HL-60/S4 treated with retinoic acid at 250 ng/mL for 4 days and 3 days (cell line): ENCODE data around the gene GATA2.

Source experiments
- in situ Hi-C: fragments of 300-500 bp; cut with MboI; formaldehyde crosslinking; loops from 2 replicates; pipeline ENCODE4 v1.7.0; 2022; ENCODE audit warnings: low sequenced_read_pairs

GATA2 gene

DNA sequence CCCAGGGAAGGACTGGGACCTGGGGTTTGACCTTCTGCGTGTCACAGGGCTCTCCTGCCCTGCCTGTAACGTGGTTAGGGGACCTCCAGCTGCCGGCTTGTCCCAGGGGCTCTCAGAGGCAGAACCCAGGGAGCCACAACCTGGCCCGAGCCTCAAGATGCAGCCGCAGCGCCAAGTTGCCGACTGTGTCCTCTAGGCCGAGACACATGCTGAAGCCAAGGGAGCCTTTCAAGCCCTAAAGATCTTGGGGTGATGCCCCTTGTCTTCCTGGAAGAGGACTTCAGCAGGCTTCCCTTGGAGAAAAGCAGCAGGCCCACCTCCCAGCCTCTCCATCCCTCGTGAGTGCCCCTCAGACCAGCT, 33.6 kb downstream of the GATA2 start:
- in situ Hi-C loops = no loop called here

DNA sequence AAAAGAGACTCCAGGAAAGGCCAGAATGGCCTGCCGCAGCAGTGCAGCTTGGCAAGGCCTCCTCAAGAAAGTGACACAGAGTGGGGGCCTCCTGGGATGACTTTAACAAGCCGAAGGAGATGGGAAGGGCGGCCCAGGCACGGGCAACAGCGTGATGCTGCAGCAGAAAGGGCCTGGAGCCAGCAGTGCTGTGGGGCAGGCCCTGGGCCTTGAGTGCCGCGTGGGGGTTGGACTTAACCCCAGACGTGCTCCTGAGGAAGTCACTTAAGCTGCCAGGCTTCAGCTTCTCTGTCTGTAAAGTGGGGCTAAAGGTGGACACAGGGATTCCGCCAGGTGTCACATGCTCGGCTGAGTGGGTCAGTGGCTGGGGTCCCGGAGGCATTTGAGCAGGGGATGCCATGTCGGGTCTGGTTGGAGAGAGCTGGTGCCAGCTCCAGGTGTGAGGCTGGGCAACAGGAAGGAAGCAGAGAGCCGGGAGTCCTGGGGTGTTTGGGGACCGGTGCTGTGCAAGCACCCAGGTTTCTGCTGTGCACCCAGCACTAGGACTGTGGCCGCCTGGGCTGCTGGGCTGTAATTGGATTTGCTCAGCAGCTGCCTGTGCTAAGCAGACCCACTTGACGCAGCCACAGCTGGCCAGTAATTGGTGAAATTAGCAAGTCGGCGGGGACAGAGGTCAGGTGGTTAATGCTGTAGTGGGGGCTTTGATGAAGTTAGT, 34.1 kb downstream of the GATA2 start:
- in situ Hi-C loops = no loop called here

DNA sequence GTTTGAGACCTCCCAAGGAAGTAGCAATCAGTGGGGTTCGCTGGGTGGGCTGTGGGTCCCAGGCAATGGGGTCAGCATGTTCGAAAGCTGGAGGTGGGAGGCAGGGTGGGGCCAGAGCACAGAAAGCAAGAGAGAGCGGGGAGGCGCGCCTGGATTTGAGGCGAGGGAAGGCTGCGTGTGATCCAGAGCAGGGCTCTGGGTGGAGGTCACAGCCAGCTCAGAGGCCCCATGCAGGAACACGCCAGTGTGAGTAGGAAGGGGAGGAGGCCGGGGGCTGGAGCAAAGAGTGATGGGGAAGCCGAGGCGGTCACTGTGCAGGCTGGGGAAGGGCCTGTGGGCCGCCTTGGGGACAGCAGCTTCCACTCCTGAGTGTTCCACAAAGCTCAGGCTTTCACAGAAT, 35.1 kb downstream of the GATA2 start:
- in situ Hi-C loops = no loop called here

DNA sequence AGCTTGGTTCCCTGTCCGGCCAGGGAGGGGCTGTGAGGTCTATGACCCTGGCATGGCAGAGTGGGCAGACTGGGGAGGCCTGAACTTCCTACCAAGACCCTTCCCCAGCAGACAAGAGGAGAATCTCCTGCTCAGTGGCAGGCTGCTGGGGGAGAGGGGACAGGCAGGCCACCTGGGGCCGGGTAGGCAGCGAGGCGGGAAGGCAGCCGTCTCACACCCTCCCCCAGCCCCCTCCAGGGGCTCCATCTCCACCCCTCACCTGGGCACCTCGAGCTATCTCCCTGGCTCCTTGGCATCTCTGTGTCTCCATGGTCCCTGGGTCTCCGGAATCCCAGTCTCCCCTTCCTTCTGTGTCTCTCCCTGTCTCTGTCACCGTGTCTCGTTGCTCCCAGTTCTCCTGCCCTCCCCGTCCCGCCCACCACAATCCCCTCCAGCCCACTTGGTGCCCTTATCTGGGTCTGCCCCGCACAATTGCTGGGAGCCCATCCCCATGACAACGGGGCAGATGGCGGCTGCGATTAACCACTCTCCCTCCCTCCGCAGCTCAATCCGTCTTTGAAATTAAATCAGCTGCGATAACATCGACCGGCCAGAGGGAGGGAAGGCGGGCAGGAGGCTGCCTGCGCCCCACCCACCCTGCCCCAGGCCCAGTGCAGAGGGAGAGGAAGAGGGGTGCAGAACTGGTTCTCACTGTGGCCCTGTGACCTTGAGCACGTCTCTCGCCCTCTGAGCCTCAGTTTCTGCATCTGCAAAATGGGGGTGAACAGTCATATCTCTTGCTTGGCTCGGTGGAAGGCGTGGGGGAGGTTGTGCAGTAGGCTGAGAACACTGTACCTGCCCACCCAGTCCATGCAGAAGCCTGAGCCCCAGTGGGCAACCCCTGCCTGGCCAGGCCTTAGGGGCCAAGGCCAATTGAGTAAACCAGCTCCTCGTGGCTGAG, 36.0 kb downstream of the GATA2 start:
- in situ Hi-C loops = no loop called here

DNA sequence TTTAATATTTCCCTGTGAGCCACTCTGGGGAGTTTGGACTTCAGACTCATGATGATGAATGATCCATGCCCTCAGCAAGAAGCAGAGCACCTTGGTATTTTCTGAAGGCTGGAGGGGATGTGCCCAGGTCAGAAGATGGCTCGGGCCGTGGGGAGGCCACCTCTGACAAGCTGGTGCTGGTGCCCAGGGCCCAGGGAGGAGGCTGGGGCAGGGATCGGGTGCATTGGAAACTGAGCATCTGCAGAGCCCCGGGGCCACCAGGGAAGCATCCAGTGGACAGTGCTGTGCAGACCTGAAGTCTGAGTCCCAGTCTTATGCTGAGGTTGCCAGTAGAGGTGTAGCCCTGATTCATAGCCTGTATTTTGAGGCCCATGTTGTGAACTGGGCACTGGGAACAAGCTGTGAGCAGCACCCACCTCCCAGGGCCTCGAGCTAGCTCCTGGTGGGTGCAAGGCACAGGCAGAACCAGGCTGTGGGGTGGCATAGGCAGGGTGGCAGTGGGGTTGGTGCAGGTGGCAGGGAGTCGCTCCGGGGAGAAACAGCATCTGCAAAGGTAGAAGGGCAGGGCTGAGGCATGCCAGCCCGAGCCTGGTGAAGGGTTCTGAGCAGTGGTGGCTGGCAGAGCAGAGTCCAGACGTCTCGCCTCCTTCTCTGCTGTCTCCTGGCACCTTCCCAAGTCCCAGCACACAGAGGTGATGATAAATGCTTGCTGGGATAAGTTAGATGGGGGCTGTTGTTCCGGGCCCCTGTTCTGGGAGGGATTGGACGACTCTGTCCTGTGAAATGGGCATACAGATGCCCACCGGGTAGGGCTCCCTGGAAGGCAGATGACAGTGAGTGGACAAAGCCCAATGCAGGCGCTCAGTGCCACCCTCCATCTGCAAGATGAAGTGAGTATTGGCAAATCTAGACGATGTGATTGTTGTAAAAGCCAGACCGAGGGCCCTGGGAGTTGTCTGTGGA, 36.9 kb downstream of the GATA2 start:
- in situ Hi-C loops = no loop called here

DNA sequence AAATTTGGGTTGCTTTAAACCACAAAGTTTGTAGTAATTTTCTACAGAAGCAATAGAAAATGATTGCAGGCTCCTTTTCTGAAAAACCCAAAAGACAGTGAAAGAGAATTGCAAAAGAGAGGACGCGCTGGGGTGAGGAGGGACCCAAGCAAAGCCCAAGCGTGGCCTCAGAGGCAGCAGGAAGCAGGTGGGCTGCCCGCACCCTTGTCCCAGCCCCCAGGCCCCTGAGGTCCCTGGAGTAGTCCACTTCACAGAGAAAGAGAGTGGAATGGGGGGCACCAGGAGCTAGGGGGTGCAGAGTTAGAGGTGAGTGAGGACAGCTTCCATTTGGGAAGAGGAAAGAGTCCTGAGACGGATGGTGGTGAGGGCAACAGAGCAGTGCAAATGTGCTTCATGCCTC, 37.9 kb downstream of the GATA2 start:
- in situ Hi-C loops = no loop called here

DNA sequence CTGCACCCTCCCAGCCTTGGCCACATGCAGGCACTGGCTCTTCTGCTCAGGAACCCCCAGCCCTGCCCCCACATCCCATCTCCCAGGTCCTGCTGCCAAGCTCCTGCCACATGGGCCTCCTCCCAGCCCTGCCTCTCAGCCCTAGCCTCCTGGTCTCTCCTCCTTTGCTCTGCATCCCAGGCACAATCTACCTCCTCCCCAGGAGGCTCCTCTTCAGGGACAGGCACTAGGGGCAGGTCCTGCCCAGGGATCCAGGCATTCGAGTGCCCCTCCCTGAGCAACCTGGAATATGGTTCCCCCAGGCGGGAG, 38.7 kb downstream of the GATA2 start:
- in situ Hi-C loops = no loop called here

DNA sequence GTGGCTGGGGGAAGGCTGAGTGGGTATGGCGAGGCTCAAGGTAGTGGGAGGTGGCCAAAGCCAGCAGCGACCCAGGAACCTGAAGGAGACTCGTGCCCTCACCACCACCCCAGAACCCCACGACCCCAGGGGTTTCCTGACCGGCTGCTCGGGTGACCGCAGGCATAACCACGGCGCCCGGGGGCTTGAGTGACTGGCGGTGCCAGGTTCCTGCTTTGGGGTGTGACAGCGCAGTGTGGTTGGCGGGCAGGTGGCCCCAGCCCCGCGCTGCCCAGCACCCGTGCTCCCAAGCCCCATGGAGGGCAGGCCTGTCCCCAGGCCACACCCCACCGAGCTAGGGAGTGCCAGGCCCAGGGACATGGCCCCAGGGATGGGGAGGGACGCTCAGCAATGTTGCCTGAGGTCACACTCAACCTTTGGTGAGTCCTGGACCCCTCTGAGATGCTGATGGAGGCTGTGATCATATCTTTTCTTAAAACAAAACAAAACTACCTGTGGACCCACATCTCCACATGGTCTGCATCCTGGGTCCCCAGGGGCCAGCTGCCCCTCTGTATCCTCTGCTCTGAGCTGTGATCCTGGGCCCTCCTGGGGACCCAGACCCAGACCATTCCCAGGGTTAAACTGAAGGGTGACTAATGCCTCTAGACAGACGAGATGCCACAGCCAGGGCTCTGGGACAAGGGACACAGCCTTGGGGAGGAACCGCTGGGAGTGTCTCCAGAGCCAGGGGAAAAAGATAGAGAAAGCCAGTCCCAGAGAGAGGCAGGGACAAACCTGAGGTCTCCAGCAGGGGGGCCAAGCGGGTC, 39.3 kb downstream of the GATA2 start:
- in situ Hi-C loops = no loop called here

DNA sequence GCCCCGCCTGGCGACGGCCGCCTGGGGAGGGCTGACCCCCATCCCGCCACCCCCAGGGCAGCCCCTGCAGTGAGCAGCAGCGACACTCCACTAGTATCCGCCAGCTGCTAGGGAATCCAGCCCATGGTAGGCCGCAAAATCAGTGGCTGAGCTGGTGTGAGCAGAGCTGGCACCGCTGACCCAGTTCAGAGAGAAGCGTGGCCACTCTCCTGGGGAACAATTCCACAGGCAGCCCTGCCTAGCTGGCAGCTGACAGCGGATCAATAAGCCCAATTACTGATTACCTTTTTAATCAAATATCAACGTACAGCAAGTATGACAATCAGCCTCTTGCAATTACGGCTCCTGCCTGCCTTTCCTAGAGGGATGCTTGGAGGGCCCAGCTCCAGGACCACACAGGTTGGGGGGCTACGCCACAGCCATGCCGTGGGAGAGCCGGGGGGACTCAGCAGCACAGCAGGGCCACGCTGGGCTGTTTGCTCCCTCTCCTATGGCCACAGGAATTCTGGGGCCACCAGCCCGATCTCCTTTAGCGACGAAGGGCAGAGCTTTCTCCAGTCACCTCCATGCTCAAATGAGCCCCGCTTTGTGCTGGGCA, 40.2 kb downstream of the GATA2 start:
- in situ Hi-C loops = no loop called here

DNA sequence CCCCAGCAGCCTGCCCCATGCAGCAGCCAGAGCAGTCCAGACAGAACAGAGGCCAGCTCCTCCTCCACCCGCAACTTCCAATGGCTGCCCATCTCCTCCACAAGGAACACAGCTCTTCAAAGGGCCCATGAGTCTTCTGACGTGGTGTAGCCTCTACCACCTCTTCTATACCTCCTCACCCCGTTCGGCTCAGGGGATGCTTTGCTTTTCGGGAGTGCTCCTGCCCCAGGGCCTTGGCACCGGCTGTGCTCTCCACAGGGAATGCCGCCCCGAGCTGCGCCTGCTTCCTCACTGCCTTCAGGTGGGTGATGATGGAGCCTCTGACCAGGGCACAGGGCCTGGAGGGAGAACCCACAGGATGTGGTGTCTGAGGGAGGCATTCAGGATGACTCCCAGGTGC, 40.9 kb downstream of the GATA2 start:
- in situ Hi-C loops = no loop called here

DNA sequence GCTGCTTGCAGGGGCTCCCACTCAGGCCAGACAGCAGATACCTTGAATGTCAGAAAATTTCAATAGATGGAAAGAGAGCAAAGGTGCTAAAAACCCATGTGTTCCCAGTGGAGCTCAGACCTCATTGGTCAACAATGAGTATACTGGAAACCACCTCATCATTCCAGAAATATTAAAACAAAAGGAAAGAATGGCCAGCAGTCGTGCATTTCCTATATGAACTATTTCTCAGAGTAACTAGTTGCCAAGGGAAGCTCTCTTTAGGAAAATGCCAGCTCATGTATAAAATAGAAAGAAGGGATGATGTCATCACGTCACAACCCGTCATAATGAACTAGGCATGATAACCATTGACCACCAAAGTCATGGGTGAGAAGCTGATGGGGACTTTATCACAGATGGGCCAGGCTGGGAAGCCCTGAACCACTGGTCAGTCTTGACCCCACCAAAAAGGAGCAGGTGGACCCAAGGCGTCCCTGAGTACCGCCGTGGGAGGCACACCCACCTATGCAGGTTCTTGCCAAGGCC, 43.8 kb downstream of the GATA2 start:
- in situ Hi-C loops = no loop called here

DNA sequence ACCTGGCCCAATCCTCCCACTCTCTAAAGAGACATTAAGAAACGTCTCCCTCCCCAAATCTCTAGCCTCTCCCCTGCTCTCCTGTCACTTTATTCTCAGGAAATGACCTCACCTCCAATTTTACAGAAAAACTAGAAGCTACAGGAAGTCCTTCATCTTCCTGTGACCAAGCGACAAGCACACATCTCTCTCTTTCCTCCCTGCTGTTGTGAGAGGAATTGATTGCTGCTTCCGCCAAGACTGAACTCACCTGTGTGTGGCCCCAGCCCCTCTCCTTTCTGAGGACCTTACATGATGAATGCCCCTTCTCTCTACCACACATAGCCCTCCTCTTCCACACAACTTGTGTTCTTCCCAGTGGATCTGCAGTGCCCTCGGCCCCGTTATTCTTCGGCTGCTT, 44.5 kb downstream of the GATA2 start:
- in situ Hi-C loops = no loop called here

DNA sequence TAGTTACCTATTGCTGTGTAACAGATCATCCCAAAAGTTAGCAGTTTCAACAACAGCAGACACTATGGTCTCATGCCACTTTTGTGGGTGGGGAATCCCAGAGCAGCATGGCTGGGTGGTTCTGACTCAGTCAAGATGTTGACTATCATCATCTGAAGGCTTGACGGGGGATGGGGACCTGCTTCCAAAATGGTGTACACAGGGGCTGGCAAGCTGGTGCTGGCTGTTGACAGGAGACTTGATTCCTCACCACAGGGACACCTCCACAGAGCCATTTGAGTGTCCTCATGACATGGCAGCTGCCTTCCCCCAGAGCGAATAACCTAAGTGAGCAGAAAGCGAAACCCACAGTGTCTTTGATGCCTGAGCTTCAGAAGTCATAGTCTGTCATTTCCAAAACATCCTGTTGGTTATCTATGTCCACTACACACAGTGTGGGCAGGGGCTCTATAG, 45.4 kb downstream of the GATA2 start:
- in situ Hi-C loops = no loop called here

DNA sequence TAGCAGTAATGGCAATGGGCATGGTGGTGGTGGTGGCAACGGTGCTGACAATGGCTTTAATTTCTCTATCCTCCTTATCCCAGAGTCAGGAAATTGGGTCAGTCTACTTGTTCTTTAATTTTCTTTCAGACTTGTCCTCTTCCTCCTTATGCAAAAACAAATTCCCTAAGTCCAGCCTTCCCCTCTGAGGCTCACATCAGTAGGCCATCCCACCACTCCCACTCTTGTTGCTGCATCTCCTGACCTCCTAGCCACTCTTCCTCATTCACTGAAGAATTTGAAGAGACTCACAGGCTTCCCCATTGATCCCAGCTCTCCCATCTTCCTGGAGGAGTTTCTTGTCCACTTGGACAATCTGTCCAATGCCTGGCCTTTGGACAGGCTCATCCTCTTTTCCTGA, 46.2 kb downstream of the GATA2 start:
- in situ Hi-C loops = no loop called here

DNA sequence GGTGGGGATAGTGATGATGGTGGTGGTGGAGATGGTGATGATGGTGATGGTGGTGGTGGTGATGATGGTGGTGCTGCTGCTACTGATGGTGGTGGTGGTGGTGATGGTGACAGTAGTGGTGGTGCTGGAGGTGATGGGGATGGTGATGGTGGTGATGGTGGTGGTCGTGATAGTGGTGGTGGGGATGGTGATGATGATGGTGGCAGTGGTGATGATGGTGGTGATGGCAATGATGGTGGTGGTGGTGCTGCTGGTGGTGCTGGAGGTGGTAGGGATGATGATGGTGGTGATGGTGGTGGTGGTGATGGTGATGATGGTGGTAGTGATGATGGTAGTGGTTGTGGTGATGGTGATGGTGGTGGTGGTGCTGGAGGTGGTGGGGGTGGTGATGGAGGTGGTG, 47.6 kb downstream of the GATA2 start:
- in situ Hi-C loops = no loop called here

DNA sequence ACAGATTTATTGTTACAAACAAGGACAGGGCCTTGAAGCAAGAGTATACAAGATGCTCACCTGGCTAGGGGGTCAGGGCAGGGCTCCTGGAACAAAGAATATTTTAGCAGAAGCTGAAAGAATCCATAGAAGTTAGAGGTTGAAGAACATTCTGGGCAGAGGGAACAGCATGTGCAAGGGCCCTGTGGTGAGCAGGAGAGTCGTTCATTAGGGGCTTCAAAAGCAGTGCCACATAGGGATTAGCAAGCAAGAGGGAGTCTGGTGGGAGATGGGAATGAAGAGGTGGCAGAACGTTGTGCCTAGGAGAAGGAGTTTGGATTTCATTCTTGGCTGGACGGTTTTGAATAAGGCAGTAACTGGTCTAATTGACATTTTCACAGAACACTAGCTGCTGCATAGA, 49.2 kb downstream of the GATA2 start:
- in situ Hi-C loops = no loop called here

DNA sequence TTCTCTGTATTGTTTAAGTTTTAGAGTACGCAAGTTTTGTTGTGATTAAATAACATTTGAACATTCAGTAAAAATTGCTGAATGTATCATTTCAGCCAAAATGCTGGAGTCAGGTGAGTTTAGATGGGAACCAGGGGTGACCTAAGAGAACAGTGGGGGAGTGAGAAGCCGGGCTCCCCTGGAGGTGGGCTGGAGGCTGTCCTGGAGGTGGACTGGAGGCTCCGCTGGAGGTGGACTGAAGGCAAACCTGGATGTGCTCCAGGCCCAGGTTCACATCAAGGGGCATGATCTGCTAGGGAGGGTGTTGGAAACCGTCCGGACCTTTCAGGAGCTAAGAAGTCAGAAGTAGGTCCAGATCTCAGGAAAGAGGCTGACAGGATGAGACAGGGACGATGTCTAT, 50.1 kb downstream of the GATA2 start:
- in situ Hi-C loops = no loop called here

DNA sequence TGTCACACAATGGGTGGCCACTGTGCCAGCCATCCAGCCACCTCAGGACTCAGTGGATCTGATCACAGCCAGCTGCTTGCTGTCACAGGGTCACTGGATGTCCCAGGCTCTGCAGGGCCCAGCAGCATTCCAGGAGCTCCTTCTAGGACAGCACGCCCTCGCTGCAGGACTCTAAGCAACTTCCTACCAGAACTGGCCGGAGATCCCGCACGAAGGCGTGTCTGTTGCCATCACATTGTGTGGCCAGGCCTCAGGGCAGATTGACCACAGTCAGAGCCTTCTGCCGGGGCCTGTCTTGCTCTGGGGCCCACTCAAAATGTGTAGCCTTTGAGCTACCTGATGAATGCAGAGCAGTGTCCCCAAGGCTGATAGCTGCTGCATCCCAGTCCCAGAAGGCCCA, 50.9 kb downstream of the GATA2 start:
- in situ Hi-C loops = no loop called here

DNA sequence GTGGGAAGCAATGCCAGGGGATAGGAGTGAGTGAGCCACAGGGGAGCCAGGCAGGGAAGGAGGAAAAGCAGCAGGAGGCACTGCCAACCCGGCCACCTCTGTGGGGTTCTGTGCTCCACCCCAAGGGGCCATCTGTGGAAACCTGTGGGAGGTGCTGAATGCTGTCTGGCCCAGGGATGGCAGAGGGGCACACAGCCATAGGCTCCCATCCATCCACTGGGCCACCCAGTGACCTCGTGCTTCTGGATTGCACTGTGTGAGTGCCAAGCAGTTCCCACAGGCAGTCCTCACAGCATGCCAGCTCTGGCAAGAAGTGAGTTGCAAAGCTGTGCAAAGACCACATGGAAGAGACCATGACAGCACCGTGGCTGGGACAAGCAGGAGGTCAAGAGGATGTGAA, 53.8 kb downstream of the GATA2 start:
- in situ Hi-C loops = no loop called here
